ENCODE data around the gene GADD45G.

GADD45G gene

GRCh38 chr9:89639367-89639795 is 34.6 kb downstream of the GADD45G start:
- peak; percentile 12 for DNase-seq (ENCODE audit: low read depth, low spot score)
- TF ChIP-seq CTCF (IDR thresholded peaks at IDR 0.05; ENCODE audit: low read depth, low read length): no peak
- in situ Hi-C loops (cut with HindIII; ENCODE audit: low sequenced_read_pairs): no loop called here
- no peak overlapping the region for H3K4me3 ChIP-seq (ENCODE audit: low read depth, low read length)

- no peak for TF ChIP-seq CTCF (IDR thresholded peaks at IDR 0.05; ENCODE audit: low read depth, low read length)
- no peak overlapping the region for H3K4me3 ChIP-seq (ENCODE audit: low read depth, low read length)
- in situ Hi-C loops (cut with HindIII; ENCODE audit: low sequenced_read_pairs): no loop called here
- no peak for DNase-seq (ENCODE audit: low read depth, low spot score)
These were observed 35.1 kb downstream of the GADD45G start for GRCh38 chr9:89639961-89640360.

DNA sequence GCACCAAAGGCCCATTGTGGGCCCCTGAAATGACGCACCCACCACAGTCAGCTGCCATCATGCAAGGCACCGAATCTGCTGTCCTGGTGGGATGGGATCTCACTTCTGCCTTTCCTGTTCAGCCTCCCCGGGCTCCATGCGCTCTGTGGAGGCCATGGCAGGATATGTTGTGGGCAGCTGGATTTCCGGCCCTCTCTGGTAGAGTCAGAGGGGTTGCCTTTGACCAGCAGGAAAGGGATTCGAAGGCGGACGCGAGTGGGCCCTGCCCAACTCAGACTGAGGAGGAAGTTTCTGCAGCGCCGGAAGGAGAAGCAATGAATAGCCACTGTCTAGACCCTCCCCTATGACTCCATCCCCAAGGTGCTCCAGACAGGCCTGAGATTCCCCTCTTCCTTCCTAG is 35.5 kb downstream of the GADD45G start:
- in situ Hi-C loops (cut with HindIII; ENCODE audit: low sequenced_read_pairs): no loop called here
- H3K4me3 ChIP-seq (ENCODE audit: low read depth, low read length): no peak overlapping the region
- TF ChIP-seq CTCF (IDR thresholded peaks at IDR 0.05; ENCODE audit: low read depth, low read length): no peak
- DNase-seq (ENCODE audit: low read depth, low spot score): no peak

- in situ Hi-C loops (cut with HindIII; ENCODE audit: low sequenced_read_pairs): no loop called here
- TF ChIP-seq CTCF (IDR thresholded peaks at IDR 0.05; ENCODE audit: low read depth, low read length): no peak
- no peak overlapping the region for H3K4me3 ChIP-seq (ENCODE audit: low read depth, low read length)
- DNase-seq (ENCODE audit: low read depth, low spot score): no peak
These were observed 36.0 kb downstream of the GADD45G start for GRCh38 chr9:89640801-89641200.

GRCh38 chr9:89641980-89642379 is 37.2 kb downstream of the GADD45G start:
- in situ Hi-C loops (cut with HindIII; ENCODE audit: low sequenced_read_pairs): no loop called here
- no peak overlapping the region for H3K4me3 ChIP-seq (ENCODE audit: low read depth, low read length)
- TF ChIP-seq CTCF (IDR thresholded peaks at IDR 0.05; ENCODE audit: low read depth, low read length): no peak
- no peak for DNase-seq (ENCODE audit: low read depth, low spot score)

GRCh38 chr9:89642789-89643188 is 38.0 kb downstream of the GADD45G start:
- no peak for TF ChIP-seq CTCF (IDR thresholded peaks at IDR 0.05; ENCODE audit: low read depth, low read length)
- no peak for DNase-seq (ENCODE audit: low read depth, low spot score)
- in situ Hi-C loops (cut with HindIII; ENCODE audit: low sequenced_read_pairs): no loop called here

More at GRCh38 chr9:89642789-89643188, 38.0 kb downstream of the GADD45G start:
- H3K4me3 ChIP-seq (ENCODE audit: low read depth, low read length): no peak overlapping the region
